ENCODE results near the gene ASPDH.

ASPDH gene

DNA sequence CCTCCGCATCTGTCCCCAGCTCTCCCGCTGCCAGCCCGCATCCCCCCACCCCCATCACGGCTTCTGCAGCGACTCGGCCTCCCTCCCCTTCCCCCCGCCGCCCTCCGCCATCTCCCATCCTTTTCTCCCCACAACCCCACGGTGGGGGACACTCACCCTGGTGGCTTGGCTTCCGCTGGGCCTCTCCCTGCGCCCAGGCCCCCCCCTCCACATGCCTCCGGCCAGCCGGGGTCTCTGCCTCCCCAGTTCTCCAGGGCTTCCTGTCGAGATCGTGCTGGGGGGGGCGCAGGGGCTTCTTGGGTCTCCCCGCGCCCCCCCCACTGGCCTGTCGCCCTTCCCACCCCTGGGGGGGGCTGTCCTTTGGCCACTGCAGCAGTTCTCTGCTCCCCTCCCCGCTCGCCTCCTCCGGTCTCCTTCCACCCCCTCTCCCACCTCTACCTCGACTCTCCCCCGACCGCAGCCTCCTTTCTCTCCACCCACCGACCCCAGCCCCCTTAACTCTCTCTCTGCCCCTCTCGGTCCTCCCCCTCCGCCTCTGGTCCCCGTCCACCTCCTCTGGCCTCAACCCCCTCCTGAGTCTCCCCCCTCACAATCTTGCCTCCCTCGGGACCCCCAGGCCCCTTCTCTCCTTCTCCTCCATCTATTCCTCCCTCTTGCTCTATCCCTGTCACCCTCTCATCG is 37.5 kb upstream of the ASPDH start:
- no peak overlapping the region for H3K4me3 ChIP-seq (ENCODE audit: low read length)
- TF ChIP-seq ZNF274 (IDR thresholded peaks at IDR 0.05; ENCODE audit: low read depth, low read length): no peak

- TF ChIP-seq ZNF274 (IDR thresholded peaks at IDR 0.05; ENCODE audit: low read depth, low read length): no peak
- H3K4me3 ChIP-seq (ENCODE audit: low read length): no peak overlapping the region
These were observed 36.9 kb upstream of the ASPDH start for GRCh38 chr19:50550594-50550966.

- H3K4me3 ChIP-seq (ENCODE audit: low read length): no peak overlapping the region
- TF ChIP-seq ZNF274 (IDR thresholded peaks at IDR 0.05; ENCODE audit: low read depth, low read length): no peak
These were observed 36.3 kb upstream of the ASPDH start for GRCh38 chr19:50549927-50550593.

DNA sequence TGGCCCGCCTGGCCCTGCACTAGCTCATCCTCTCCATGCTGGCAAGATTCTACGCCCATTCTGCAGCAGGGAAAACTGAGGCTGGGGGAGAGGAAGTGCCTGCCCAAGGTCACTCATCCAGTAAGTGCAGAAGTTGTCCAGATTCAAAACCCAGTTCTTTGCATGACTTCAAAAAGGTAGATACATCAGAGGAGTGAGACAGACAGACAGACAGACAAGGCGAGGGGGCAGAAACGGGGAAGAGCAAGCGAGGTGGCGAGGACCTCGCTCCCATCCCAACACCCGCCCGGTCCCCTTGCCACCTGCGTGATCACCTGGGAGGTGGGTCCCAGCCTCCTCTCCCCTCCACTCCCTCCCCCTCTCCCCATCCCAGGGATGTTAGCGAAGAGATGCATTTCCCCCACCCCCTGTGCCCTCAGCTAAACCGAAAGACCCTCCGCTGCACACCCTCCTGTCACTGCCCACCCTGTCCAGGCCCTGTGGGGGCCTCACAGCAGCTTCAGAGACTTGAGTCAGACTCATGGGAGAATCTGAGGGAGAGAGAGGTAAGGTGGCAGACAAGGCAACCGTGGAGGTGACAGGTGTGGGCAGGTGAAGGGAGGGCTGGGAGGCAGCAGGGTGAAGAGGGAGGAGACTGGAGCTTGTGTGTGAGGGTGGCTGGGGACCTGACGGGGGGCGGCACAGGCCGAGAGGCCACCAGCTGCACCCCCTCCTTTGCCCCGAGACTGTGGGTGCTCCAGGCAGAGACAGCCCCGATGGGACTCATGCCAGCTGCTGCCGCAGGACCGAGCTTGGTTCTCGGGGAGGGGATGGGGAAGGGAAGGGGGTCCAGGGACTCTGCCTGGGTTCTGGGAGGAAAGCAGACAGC is 35.6 kb upstream of the ASPDH start:
- H3K4me3 ChIP-seq (ENCODE audit: low read length): no peak overlapping the region
- TF ChIP-seq ZNF274 (IDR thresholded peaks at IDR 0.05; ENCODE audit: low read depth, low read length): no peak

- TF ChIP-seq ZNF274 (IDR thresholded peaks at IDR 0.05; ENCODE audit: low read depth, low read length): no peak
- no peak overlapping the region for H3K4me3 ChIP-seq (ENCODE audit: low read length)
These were observed 34.7 kb upstream of the ASPDH start for GRCh38 chr19:50548191-50549058.

DNA sequence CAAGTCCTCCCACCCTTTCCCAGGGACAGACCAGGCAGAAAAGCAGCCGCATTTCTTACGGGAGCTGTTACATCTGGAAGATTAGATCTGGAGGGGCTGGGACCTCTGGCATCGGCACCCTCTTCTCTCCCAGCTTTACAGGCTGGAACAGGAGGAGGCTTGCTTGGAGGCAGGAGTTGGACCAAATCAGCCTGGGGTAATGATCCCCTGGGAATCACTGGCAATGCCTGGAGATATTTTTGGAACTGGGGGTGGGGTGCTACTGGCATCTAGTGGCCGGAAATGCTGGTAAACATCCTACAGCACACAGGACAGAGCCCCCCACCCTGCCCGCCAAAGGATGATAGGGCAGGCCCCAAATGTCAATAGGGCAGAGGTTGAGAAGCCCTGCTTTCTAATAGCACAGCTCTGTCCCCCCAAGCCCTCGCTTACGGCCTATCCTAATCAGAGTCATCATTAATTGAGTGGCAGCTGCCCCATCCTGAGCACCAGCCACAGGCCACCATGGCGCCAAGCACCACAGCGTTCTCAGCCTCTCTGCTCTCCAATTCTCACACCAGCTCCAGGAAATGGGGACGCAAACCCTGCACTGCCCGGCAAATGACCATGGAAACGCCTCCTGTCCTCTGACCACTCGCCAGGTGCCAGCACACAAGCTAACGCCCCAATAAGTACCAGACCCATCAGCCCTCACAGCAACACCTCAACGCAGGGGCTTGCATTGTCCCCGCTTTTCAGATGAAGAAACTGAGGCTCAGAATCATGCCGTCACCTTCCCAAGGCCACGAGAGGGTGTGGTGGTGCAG is 33.9 kb upstream of the ASPDH start:
- no peak overlapping the region for H3K4me3 ChIP-seq (ENCODE audit: low read length)

GRCh38 chr19:50546527-50547221 is 33.0 kb upstream of the ASPDH start:
- TF ChIP-seq ZNF274 (IDR thresholded peaks at IDR 0.05; ENCODE audit: low read depth, low read length): no peak
- no peak overlapping the region for H3K4me3 ChIP-seq (ENCODE audit: low read length)

More for the DNA sequence above, 33.9 kb upstream of the ASPDH start:
- TF ChIP-seq ZNF274 (IDR thresholded peaks at IDR 0.05; ENCODE audit: low read depth, low read length): no peak

GRCh38 chr19:50542943-50543342 is 29.2 kb upstream of the ASPDH start:
- H3K4me3 ChIP-seq (ENCODE audit: low read length): no peak overlapping the region
- no peak for TF ChIP-seq ZNF274 (IDR thresholded peaks at IDR 0.05; ENCODE audit: low read depth, low read length)

DNA sequence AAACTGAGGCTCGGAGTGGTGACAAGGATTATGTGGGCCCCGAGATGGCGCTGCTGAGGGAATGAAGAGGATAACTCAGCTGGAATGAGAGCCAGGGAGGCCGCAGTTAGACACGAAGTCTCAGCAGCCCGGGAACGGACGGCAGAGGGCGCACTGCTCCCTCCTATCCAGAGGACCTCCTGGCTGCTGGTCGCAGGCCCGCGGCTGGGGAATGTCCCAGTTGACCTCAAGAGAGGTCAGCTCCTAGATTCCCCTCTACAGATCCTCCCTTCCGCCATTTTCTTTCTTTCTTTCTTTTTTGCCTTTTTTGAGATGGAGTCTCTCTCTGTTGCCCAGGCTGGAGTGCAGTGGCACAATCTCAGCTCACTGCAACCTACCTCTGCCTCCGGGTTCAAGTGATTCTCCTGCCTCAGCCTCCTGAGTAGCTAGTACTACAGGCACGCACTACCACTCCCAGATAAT is 24.1 kb upstream of the ASPDH start:
- TF ChIP-seq ZNF274 (IDR thresholded peaks at IDR 0.05; ENCODE audit: low read depth, low read length): no peak
- H3K4me3 ChIP-seq (ENCODE audit: low read length): no peak overlapping the region

DNA sequence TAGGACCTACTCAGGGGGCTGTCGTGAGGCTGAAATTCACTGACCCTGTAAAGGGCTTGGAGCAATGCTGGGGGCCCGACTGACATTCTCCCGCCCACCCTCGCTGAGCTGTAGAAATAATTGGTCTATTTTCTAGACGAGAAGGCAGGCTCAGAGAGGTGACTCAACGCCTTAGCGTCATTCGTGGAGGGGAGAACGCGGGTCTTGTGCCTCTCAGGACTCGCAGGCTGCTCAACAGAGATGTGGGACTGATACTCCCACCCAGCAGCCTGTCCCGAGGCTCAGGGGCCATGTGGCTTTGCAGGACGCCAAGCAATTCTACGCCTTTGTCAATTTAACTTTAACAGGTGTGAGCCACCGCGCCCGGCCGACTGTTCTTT is 23.6 kb upstream of the ASPDH start:
- H3K4me3 ChIP-seq (ENCODE audit: low read length): no peak overlapping the region

DNA sequence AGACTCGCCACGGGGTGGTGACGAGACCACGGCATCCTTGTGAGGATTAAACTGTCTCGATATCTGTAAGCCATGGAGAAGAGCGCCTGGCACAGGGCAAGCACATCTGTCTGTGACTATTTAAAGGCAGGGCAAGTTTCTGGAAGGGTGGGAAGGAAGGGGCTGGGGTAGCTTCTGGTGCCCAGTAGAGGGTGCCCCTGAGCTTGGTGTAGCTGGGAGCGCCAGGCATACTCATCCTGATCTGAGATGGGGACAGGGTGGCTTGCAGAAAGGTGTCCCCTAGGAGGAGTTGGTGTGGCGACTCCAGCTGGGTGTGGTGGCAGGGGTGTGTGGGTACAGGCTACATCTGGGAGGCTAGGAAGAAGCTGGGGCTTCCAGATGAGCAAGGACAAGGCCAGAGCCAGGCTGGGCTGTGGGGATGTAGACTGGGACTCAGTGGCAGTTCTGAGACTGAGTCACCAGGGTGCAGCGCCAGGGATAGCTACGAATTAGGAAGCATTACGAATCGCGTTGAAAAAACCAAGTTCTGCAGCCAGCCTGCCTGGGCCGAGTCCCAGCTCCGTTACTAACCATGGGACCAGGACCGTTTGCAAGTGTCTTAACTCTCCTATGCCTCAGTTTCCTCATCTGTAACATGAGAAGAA is 23.1 kb upstream of the ASPDH start:
- H3K4me3 ChIP-seq (ENCODE audit: low read length): no peak overlapping the region
- TF ChIP-seq ZNF274 (IDR thresholded peaks at IDR 0.05; ENCODE audit: low read depth, low read length): no peak

More for the DNA sequence above, 23.6 kb upstream of the ASPDH start:
- TF ChIP-seq ZNF274 (IDR thresholded peaks at IDR 0.05; ENCODE audit: low read depth, low read length): no peak

GRCh38 chr19:50535672-50536187 is 22.0 kb upstream of the ASPDH start:
- no peak overlapping the region for H3K4me3 ChIP-seq (ENCODE audit: low read length)
- no peak for TF ChIP-seq ZNF274 (IDR thresholded peaks at IDR 0.05; ENCODE audit: low read depth, low read length)

Measured in GM08714 (cell line).